ENCODE data around the gene HBZ. TPM values are rescaled to one million over a fixed set of nuclear protein-coding genes. Genes with fewer than 3 reads are reported as not detected.

HBZ gene
- total and polyA plus RNA-seq, 7 experiments from 2014 or later, result not detected

GRCh38 chr16:112153-112840 lies 40.1 kb upstream of the HBZ start:
- POLR2A ChIA-PET, result interaction anchor here (1.0 kb wide), 1 partner anchor 102 kb away, joined by 3 read pairs; no protein-coding TSS in a partner anchor
- DNase-seq (no peak), ATAC-seq (no peak)
- Mint-ChIP-seq H3K36me3 (peaks cover 5 to 30% (median 9%) of the 10 kb centered on the region in 5 donors), H3K9me3 (no peaks in the 10 kb centered on the region), H3K27me3 (no peaks in the 10 kb centered on the region), H3K4me1 (peaks cover 0 to 5% (median 0%) of the 10 kb centered on the region in 7 donors), H3K4me3 (no peak overlapping the region), H3K27ac (no peak overlapping the region)
- Histone ChIP-seq H3K4me1 (ENCODE audit: control insufficient read depth in 2 of 2, insufficient read depth in 2 of 2, low read length in 2 of 2) (no peaks in the 10 kb centered on the region), H3K9me3 (ENCODE audit: control insufficient read depth in 2 of 3, low read length in 3 of 3) (no peaks in the 10 kb centered on the region), H3K27me3 (ENCODE audit: control insufficient read depth in 2 of 2, insufficient read depth in 2 of 2, low read length in 2 of 2) (no peaks in the 10 kb centered on the region), H3K4me3 (ENCODE audit: low read length) (no peak overlapping the region), H3K36me3 (ENCODE audit: control insufficient read depth in 2 of 3, insufficient read depth in 3 of 3, low read length in 3 of 3) (peaks cover 0 to 67% (median 6%) of the 10 kb centered on the region in 3 experiments), H3K27ac (ENCODE audit: low read depth, low read length) (no peak overlapping the region)
- intact Hi-C loops (cut with micrococcal nuclease), result no loop called here
- CTCF ChIA-PET, result interaction anchor here (0.6 to 0.8 kb wide), 3 partner anchors 14 to 250 kb away, joined by 3 read pairs; no protein-coding TSS in a partner anchor

- H3K27ac Mint-ChIP-seq, result no peak overlapping the region
- ChIA-PET CTCF (no interaction called here), POLR2A (no interaction called here)
- Histone ChIP-seq H3K4me1 (ENCODE audit: control insufficient read depth in 2 of 2, insufficient read depth in 2 of 2, low read length in 2 of 2) (peaks cover 3 to 5% of the 10 kb centered on the region in 2 donors), H3K9me3 (ENCODE audit: control insufficient read depth in 2 of 3, low read length in 3 of 3) (no peaks in the 10 kb centered on the region), H3K27ac (ENCODE audit: low read depth, low read length) (no peak overlapping the region), H3K4me3 (ENCODE audit: low read length) (no peak overlapping the region), H3K27me3 (ENCODE audit: control insufficient read depth in 2 of 2, insufficient read depth in 2 of 2, low read length in 2 of 2) (no peaks in the 10 kb centered on the region), H3K36me3 (ENCODE audit: control insufficient read depth in 2 of 3, insufficient read depth in 3 of 3, low read length in 3 of 3) (peaks cover 0 to 57% (median 6%) of the 10 kb centered on the region in 3 experiments)
- DNase-seq (no peak), ATAC-seq (no peak)
- intact Hi-C loops (cut with micrococcal nuclease), result no loop called here
- peaks cover 0 to 6% (median 0%) of the 10 kb centered on the region in 7 donors for H3K4me1 Mint-ChIP-seq
- no peaks in the 10 kb centered on the region for H3K9me3 Mint-ChIP-seq
- H3K27me3 Mint-ChIP-seq, result no peaks in the 10 kb centered on the region
- H3K36me3 Mint-ChIP-seq, result peaks cover 5 to 25% (median 6%) of the 10 kb centered on the region in 5 donors
- no peak overlapping the region for H3K4me3 Mint-ChIP-seq
Measured at GRCh38 chr16:114327-114726, 38.1 kb upstream of the HBZ start.

- H3K27me3 ChIP-seq (ENCODE audit: control insufficient read depth in 2 of 2, insufficient read depth in 2 of 2, low read length in 2 of 2), result no peaks in the 10 kb centered on the region
- ChIA-PET POLR2A (interaction anchor here (2.7 kb wide), 1 partner anchor 246 kb away, joined by 8 read pairs; no protein-coding TSS in a partner anchor), CTCF (interaction anchor here (1.5 kb wide), 1 partner anchor 66 kb away, joined by 8 read pairs; no protein-coding TSS in a partner anchor)
- no peaks in the 10 kb centered on the region for H3K9me3 ChIP-seq (ENCODE audit: control insufficient read depth in 2 of 3, low read length in 3 of 3)
- Mint-ChIP-seq H3K36me3 (peaks cover 4 to 19% (median 6%) of the 10 kb centered on the region in 5 donors), H3K4me1 (peaks cover 0 to 6% (median 0%) of the 10 kb centered on the region in 7 donors), H3K27me3 (no peaks in the 10 kb centered on the region), H3K4me3 (no peak overlapping the region), H3K9me3 (no peaks in the 10 kb centered on the region), H3K27ac (no peak overlapping the region)
- DNase-seq (no peak), ATAC-seq (no peak)
- peaks cover 0 to 48% (median 6%) of the 10 kb centered on the region in 3 experiments for H3K36me3 ChIP-seq (ENCODE audit: control insufficient read depth in 2 of 3, insufficient read depth in 3 of 3, low read length in 3 of 3)
- peaks cover 3 to 5% of the 10 kb centered on the region in 2 donors for H3K4me1 ChIP-seq (ENCODE audit: control insufficient read depth in 2 of 2, insufficient read depth in 2 of 2, low read length in 2 of 2)
- H3K4me3 ChIP-seq (ENCODE audit: low read length), result no peak overlapping the region
- intact Hi-C loops (cut with micrococcal nuclease), result loop anchor here (2.0 to 5.0 kb wide), 2 partner anchors 65 to 191 kb away; partner anchors contain the start of gene HBQ1 (in 1 of the 2)
- no peak overlapping the region for H3K27ac ChIP-seq (ENCODE audit: low read depth, low read length)
Measured at GRCh38 chr16:116015-116414, 36.4 kb upstream of the HBZ start.

GRCh38 chr16:117379-118365 lies 34.8 kb upstream of the HBZ start:
- peaks cover 0 to 6% (median under 1%) of the 10 kb centered on the region in 7 donors for H3K4me1 Mint-ChIP-seq
- H3K27ac ChIP-seq (ENCODE audit: low read depth, low read length), result no peak overlapping the region
- peak; percentile 39 to 74 (median 63) for DNase-seq
- CTCF ChIA-PET, result interaction anchor here (0.6 to 2.9 kb wide), 7 partner anchors 8 to 244 kb away, joined by 3 to 18 read pairs (median 4); no protein-coding TSS in a partner anchor
- intact Hi-C loops (cut with micrococcal nuclease), result loop anchor here (1.0 to 5.0 kb wide), 4 partner anchors 63 to 245 kb away; partner anchors contain the start of gene HBQ1 (in 1 of the 2)
- peaks cover 3 to 5% of the 10 kb centered on the region in 2 donors for H3K4me1 ChIP-seq (ENCODE audit: control insufficient read depth in 2 of 2, insufficient read depth in 2 of 2, low read length in 2 of 2)
- H3K27me3 Mint-ChIP-seq, result no peaks in the 10 kb centered on the region
- POLR2A ChIA-PET, result interaction anchor here (0.6 to 2.7 kb wide), 3 partner anchors 11 to 270 kb away, joined by 3 to 8 read pairs (median 4); no protein-coding TSS in a partner anchor
- peaks cover 4 to 10% (median 6%) of the 10 kb centered on the region in 5 donors for H3K36me3 Mint-ChIP-seq
- peak; percentile 87 for ATAC-seq
- H3K27ac Mint-ChIP-seq, result no peak overlapping the region
- H3K27me3 ChIP-seq (ENCODE audit: control insufficient read depth in 2 of 2, insufficient read depth in 2 of 2, low read length in 2 of 2), result no peaks in the 10 kb centered on the region
- no peaks in the 10 kb centered on the region for H3K9me3 ChIP-seq (ENCODE audit: control insufficient read depth in 2 of 3, low read length in 3 of 3)
- no peak overlapping the region for H3K4me3 ChIP-seq (ENCODE audit: low read length)
- H3K9me3 Mint-ChIP-seq, result no peaks in the 10 kb centered on the region
- peaks cover 0 to 39% (median 6%) of the 10 kb centered on the region in 3 experiments for H3K36me3 ChIP-seq (ENCODE audit: control insufficient read depth in 2 of 3, insufficient read depth in 3 of 3, low read length in 3 of 3)
- no peak overlapping the region for H3K4me3 Mint-ChIP-seq

GRCh38 chr16:118857-119256 lies 33.6 kb upstream of the HBZ start:
- intact Hi-C loops (cut with micrococcal nuclease), result loop anchor here in 1 of 2 donors (1.0 to 5.0 kb wide), 2 partner anchors 188 to 243 kb away; no protein-coding TSS in a partner anchor

DNA sequence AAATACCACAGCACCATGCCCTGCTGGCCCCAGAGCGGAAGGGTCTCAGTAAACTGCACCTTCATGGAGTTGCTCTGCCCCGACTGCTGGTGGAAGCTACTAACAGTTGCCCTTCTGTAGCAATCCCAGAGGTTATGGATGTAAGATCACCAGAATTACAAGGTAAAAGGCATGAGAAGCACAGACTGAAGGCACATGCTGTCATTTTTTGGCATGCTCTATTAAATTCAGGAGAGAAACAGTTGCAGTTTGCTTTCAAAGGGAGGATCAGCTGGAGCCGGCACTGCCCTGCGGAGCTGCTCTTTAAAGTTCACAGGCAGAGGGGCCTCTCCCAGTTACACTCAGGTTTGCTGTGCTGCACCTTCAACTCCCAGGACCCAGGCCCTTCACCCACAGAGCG lies 33.1 kb upstream of the HBZ start:
- intact Hi-C loops (cut with micrococcal nuclease), result loop anchor here in 1 of 2 donors (5.0 kb wide), 1 partner anchor 188 kb away; no protein-coding TSS in a partner anchor
- Mint-ChIP-seq H3K9me3 (no peaks in the 10 kb centered on the region), H3K4me1 (peaks cover 0 to 9% (median 0%) of the 10 kb centered on the region in 7 donors), H3K27me3 (no peaks in the 10 kb centered on the region), H3K27ac (no peak overlapping the region), H3K36me3 (peaks cover 2 to 19% (median 3%) of the 10 kb centered on the region in 5 donors), H3K4me3 (no peak overlapping the region)
- CTCF ChIA-PET, result interaction anchor here (2.9 kb wide), 1 partner anchor 12 kb away, joined by 15 read pairs; no protein-coding TSS in a partner anchor
- Histone ChIP-seq H3K4me1 (ENCODE audit: control insufficient read depth in 2 of 2, insufficient read depth in 2 of 2, low read length in 2 of 2) (peaks cover 3 to 8% of the 10 kb centered on the region in 2 donors), H3K4me3 (ENCODE audit: low read length) (no peak overlapping the region), H3K27ac (ENCODE audit: low read depth, low read length) (no peak overlapping the region), H3K9me3 (ENCODE audit: control insufficient read depth in 2 of 3, low read length in 3 of 3) (no peaks in the 10 kb centered on the region), H3K27me3 (ENCODE audit: control insufficient read depth in 2 of 2, insufficient read depth in 2 of 2, low read length in 2 of 2) (no peaks in the 10 kb centered on the region), H3K36me3 (ENCODE audit: control insufficient read depth in 2 of 3, insufficient read depth in 3 of 3, low read length in 3 of 3) (peaks cover 0 to 30% (median 6%) of the 10 kb centered on the region in 3 experiments)
- POLR2A ChIA-PET, result no interaction called here
- ATAC-seq (no peak), DNase-seq (no peak)

More at GRCh38 chr16:118857-119256, 33.6 kb upstream of the HBZ start:
- no peak overlapping the region for H3K27ac Mint-ChIP-seq
- no peaks in the 10 kb centered on the region for H3K27me3 Mint-ChIP-seq
- H3K4me1 Mint-ChIP-seq, result peaks cover 0 to 9% (median 2%) of the 10 kb centered on the region in 7 donors
- H3K4me3 Mint-ChIP-seq, result no peak overlapping the region
- H3K36me3 Mint-ChIP-seq, result peaks cover 2 to 18% (median 6%) of the 10 kb centered on the region in 5 donors
- Histone ChIP-seq H3K4me3 (ENCODE audit: low read length) (no peak overlapping the region), H3K36me3 (ENCODE audit: control insufficient read depth in 2 of 3, insufficient read depth in 3 of 3, low read length in 3 of 3) (peaks cover 0 to 34% (median 6%) of the 10 kb centered on the region in 3 experiments), H3K4me1 (ENCODE audit: control insufficient read depth in 2 of 2, insufficient read depth in 2 of 2, low read length in 2 of 2) (peaks cover 3 to 5% of the 10 kb centered on the region in 2 donors), H3K27me3 (ENCODE audit: control insufficient read depth in 2 of 2, insufficient read depth in 2 of 2, low read length in 2 of 2) (no peaks in the 10 kb centered on the region), H3K9me3 (ENCODE audit: control insufficient read depth in 2 of 3, low read length in 3 of 3) (no peaks in the 10 kb centered on the region), H3K27ac (ENCODE audit: low read depth, low read length) (no peak overlapping the region)
- H3K9me3 Mint-ChIP-seq, result no peaks in the 10 kb centered on the region
- ChIA-PET POLR2A (interaction anchor here (2.7 kb wide), 1 partner anchor 243 kb away, joined by 8 read pairs; no protein-coding TSS in a partner anchor), CTCF (interaction anchor here (0.6 to 2.9 kb wide), 3 partner anchors 12 to 243 kb away, joined by 3 to 18 read pairs (median 15); no protein-coding TSS in a partner anchor)
- no peak for ATAC-seq
- DNase-seq, result no peak
